Fibroblast of skin of right biceps (primary cell): ENCODE measurements around the gene HBE1.
"Not testable (repeated sequence)": the region's sequence is repeated elsewhere in the genome, so short reads cannot be mapped to it uniquely, and the experiment has no call there.

Source experiments
- DNase-seq: peaks from one replicate; pipeline ENCODE4 v3.0.0-alpha.2; 2013

HBE1 gene

GRCh38 chr11:5269715-5270147 lies at the start of gene HBE1:
Gene HBE1, minus strand, starts transcription at chr11:5269945. Its CDS starts 55 bp downstream, at chr11:5269890.
- DNase-seq = no peak

GRCh38 chr11:5317292-5317691 lies 47.5 kb upstream of the HBE1 start:
- DNase-seq = no peak

GRCh38 chr11:5313326-5314023 lies 43.7 kb upstream of the HBE1 start:
- DNase-seq = not testable (repeated sequence)

- no peak for DNase-seq
Observed at GRCh38 chr11:5310423-5310822, 40.7 kb upstream of the HBE1 start.

GRCh38 chr11:5307256-5308019 lies 37.7 kb upstream of the HBE1 start:
- no peak for DNase-seq

GRCh38 chr11:5304046-5304445 lies 34.3 kb upstream of the HBE1 start:
- peak; percentile 21 for DNase-seq

- no peak for DNase-seq
Observed at GRCh38 chr11:5303626-5304025, 33.9 kb upstream of the HBE1 start.

GRCh38 chr11:5301846-5302245 lies 32.1 kb upstream of the HBE1 start, which contains the start of gene OR51B4:
Gene OR51B4, minus strand, starts transcription at chr11:5301946. Its CDS starts 0 bp downstream, at chr11:5301946.
- no peak for DNase-seq

- DNase-seq = no peak
Observed at GRCh38 chr11:5300251-5300650, 30.5 kb upstream of the HBE1 start.

- DNase-seq = no peak
Observed at GRCh38 chr11:5298451-5298850, 28.7 kb upstream of the HBE1 start.

- DNase-seq = no peak
Observed at GRCh38 chr11:5297721-5298323, 28.1 kb upstream of the HBE1 start.

- not testable (repeated sequence) for DNase-seq
Observed at GRCh38 chr11:5294342-5294995, 24.7 kb upstream of the HBE1 start.

GRCh38 chr11:5293028-5293427 lies 23.3 kb upstream of the HBE1 start:
- peak; percentile 8 for DNase-seq

- DNase-seq = peak; percentile 21
Observed at GRCh38 chr11:5291207-5291838, 21.6 kb upstream of the HBE1 start.

GRCh38 chr11:5290106-5290505 lies 20.4 kb upstream of the HBE1 start:
- DNase-seq = no peak

GRCh38 chr11:5289696-5290095 lies 20.0 kb upstream of the HBE1 start:
- DNase-seq = peak; percentile 20

- peak; percentile 37 for DNase-seq
Observed at GRCh38 chr11:5288906-5289550, 19.3 kb upstream of the HBE1 start.

- DNase-seq = no peak
Observed at GRCh38 chr11:5288108-5288905, 18.6 kb upstream of the HBE1 start.

- no peak for DNase-seq
Observed at GRCh38 chr11:5286901-5287300, 17.2 kb upstream of the HBE1 start.

GRCh38 chr11:5286351-5286750 lies 16.6 kb upstream of the HBE1 start:
- no peak for DNase-seq

GRCh38 chr11:5285703-5286340 lies 16.1 kb upstream of the HBE1 start:
- DNase-seq = no peak
